A549 (cell line): Measurements from ENCODE around the gene CCDC157.

ENCODE experiments used
- ESRRA ChIP-seq: fragments of 150-350 bp; IDR thresholded peaks from 2 replicates; pipeline ENCODE4 v1.6.1; 2014; ENCODE audit warnings: mild to moderate bottlenecking, low read length, borderline replicate concordance
- TF ChIP-seq, protein P1 (sequence below): IDR thresholded peaks from 2 replicates; pipeline ENCODE4 v1.6.1; 2012

DNA sequence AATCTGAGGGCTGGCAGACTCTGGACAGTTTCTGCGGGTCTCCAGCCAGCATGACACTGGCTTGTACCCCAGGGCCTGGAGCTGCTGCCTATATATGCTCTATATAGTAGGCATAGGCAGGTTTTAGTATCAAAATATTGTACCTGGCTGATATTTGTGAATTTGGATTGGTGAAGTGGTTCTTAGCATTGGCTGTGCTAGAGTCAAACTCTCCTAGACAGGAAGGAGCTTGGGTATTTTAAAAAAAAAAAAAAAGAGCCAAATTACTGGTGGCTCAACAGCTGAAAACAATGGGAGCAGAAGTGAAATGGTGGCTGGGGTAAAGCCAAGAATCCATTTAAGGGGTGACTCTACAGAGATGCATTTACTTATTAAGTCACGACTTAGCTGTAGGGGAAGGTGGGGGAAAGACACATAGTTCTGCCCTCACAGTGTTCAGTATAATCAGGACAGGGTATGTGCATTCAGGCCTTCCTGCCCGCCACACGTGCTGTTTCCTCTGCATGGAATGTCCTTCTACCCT is 57.8 kb downstream of the CCDC157 start:
- TF ChIP-seq ESRRA: no peak
- TF ChIP-seq, protein P1, sequence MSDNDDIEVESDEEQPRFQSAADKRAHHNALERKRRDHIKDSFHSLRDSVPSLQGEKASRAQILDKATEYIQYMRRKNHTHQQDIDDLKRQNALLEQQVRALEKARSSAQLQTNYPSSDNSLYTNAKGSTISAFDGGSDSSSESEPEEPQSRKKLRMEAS: no peak
